ENCODE measurements around the gene AVPI1.

The AVPI1 gene

GRCh38 chr10:97683556-97684367 lies 3.3 kb downstream of the AVPI1 start:
- H3K36me3 ChIP-seq = peaks cover 3% of the 10 kb centered on the region
- H3K4me3 ChIP-seq (ENCODE audit: low read depth, low read length) = no peak overlapping the region
- no peak overlapping the region for H3K27ac ChIP-seq
- no peak for DNase-seq
- H3K27me3 ChIP-seq (ENCODE audit: insufficient read depth, low read depth, severe bottlenecking) = no peaks in the 10 kb centered on the region
- no peaks in the 10 kb centered on the region for H3K9me3 ChIP-seq (ENCODE audit: severe bottlenecking)
- no peak for TF ChIP-seq CTCF (IDR thresholded peaks at IDR 0.05; ENCODE audit: low read depth, low read length)

DNA sequence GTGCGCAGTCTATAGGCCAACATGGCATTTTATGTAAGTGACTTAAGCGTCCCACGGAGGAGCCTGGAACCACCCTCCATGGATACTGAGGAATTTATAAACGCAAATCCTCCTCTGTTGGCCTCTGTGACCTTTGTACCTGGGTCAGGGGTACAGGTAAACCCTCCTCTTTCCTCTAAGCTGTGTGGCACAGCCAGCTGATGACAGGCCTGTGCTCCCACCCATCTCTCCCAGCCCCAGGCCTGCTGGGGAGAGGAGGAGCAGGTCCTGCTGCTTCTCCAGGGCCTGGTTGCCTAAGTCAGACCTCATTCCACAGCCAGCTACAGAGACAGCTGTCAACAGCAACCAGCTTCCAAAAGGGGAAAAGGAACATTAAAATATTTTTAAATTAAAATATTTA lies 5.0 kb downstream of the AVPI1 start:
- H3K27me3 ChIP-seq (ENCODE audit: insufficient read depth, low read depth, severe bottlenecking) = no peaks in the 10 kb centered on the region
- no peak for DNase-seq
- peaks cover 14% of the 10 kb centered on the region for H3K36me3 ChIP-seq
- H3K27ac ChIP-seq = no peak overlapping the region
- no peak for TF ChIP-seq CTCF (IDR thresholded peaks at IDR 0.05; ENCODE audit: low read depth, low read length)
- no peaks in the 10 kb centered on the region for H3K9me3 ChIP-seq (ENCODE audit: severe bottlenecking)
- no peak overlapping the region for H3K4me3 ChIP-seq (ENCODE audit: low read depth, low read length)

- no peaks in the 10 kb centered on the region for H3K9me3 ChIP-seq (ENCODE audit: severe bottlenecking)
- no peak for DNase-seq
- TF ChIP-seq CTCF (IDR thresholded peaks at IDR 0.05; ENCODE audit: low read depth, low read length) = no peak
- H3K4me3 ChIP-seq (ENCODE audit: low read depth, low read length) = no peak overlapping the region
- no peaks in the 10 kb centered on the region for H3K27me3 ChIP-seq (ENCODE audit: insufficient read depth, low read depth, severe bottlenecking)
- H3K36me3 ChIP-seq = peaks cover 32% of the 10 kb centered on the region
- H3K27ac ChIP-seq = no peak overlapping the region
Observed at GRCh38 chr10:97679594-97679993, 7.4 kb downstream of the AVPI1 start.

- DNase-seq = peak; percentile 23
- Histone ChIP-seq H3K9me3 (ENCODE audit: severe bottlenecking) (no peaks in the 10 kb centered on the region), H3K27me3 (ENCODE audit: insufficient read depth, low read depth, severe bottlenecking) (no peaks in the 10 kb centered on the region), H3K4me3 (ENCODE audit: low read depth, low read length) (no peak overlapping the region), H3K27ac (no peak overlapping the region), H3K36me3 (peaks cover 45% of the 10 kb centered on the region)
- peak; percentile 76 for TF ChIP-seq CTCF (IDR thresholded peaks at IDR 0.05; ENCODE audit: low read depth, low read length)
Observed at GRCh38 chr10:97676770-97677581, 10.1 kb downstream of the AVPI1 start.

- no peaks in the 10 kb centered on the region for H3K27me3 ChIP-seq (ENCODE audit: insufficient read depth, low read depth, severe bottlenecking)
- no peak for TF ChIP-seq CTCF (IDR thresholded peaks at IDR 0.05; ENCODE audit: low read depth, low read length)
- H3K4me3 ChIP-seq (ENCODE audit: low read depth, low read length) = no peak overlapping the region
- peaks cover 52% of the 10 kb centered on the region for H3K36me3 ChIP-seq
- no peaks in the 10 kb centered on the region for H3K9me3 ChIP-seq (ENCODE audit: severe bottlenecking)
- no peak overlapping the region for H3K27ac ChIP-seq
- no peak for DNase-seq
Observed at GRCh38 chr10:97675222-97675621, 11.8 kb downstream of the AVPI1 start.

All from WERI-Rb-1 (cell line).